ENCODE results near the gene CDC42BPB.

DNA sequence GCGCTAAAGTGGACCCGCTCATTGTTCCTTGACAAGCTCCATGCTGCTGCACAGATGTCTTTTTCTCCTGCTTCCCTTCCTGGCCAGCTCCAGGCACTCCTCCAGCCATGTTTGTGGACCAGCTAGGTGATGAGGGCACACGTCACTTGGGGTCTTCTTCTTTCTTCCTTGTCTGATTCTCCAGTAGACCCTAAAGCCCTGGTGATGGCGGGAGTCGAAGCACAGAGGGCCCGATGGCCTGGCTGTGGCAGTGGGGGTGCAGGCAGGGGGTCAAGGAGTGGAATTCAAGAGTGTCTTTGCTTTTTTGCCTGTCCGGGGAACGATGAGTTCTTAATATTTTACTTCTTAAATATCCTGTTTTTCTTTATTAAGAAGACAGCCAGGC is 157.8 kb downstream of the CDC42BPB start:
- TF ChIP-seq, protein P1, sequence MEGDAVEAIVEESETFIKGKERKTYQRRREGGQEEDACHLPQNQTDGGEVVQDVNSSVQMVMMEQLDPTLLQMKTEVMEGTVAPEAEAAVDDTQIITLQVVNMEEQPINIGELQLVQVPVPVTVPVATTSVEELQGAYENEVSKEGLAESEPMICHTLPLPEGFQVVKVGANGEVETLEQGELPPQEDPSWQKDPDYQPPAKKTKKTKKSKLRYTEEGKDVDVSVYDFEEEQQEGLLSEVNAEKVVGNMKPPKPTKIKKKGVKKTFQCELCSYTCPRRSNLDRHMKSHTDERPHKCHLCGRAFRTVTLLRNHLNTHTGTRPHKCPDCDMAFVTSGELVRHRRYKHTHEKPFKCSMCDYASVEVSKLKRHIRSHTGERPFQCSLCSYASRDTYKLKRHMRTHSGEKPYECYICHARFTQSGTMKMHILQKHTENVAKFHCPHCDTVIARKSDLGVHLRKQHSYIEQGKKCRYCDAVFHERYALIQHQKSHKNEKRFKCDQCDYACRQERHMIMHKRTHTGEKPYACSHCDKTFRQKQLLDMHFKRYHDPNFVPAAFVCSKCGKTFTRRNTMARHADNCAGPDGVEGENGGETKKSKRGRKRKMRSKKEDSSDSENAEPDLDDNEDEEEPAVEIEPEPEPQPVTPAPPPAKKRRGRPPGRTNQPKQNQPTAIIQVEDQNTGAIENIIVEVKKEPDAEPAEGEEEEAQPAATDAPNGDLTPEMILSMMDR (IDR thresholded peaks at IDR 0.05; ENCODE audit: low read depth, low read length, poor library complexity, severe bottlenecking) = no peak
- TF ChIP-seq EZH2phosphoT487 (IDR thresholded peaks at IDR 0.05; ENCODE audit: borderline replicate concordance, low read length) = no peak

Measured in DOHH2 (cell line).